Cardiac muscle cell (in vitro differentiated cells and primary cell): ENCODE measurements around the gene CHRM4. TPM values are rescaled to one million over a fixed set of nuclear protein-coding genes. Genes with fewer than 3 reads are reported as not detected.

Experiments
- DNase-seq, 2 donors: peaks; one replicate each; pipeline versions ENCODE4 v3.0.0 to v3.0.0-alpha.2; 2010 to 2017; ENCODE audit warnings: low read depth in 1 of 2, low spot score in 1 of 2
- H3K27ac ChIP-seq: fragments of 200-600 bp; sonication (generic); 2 replicates; pipeline ENCODE4 v1.5.1; 2016
- H3K27me3 ChIP-seq: fragments of 200-600 bp; sonication (generic); 2 replicates; pipeline ENCODE4 v1.6.0; 2016; ENCODE audit warnings: control low read depth
- H3K36me3 ChIP-seq: fragments of 200-600 bp; sonication (generic); 2 replicates; pipeline ENCODE4 v1.5.1; 2016; ENCODE audit warnings: control low read depth
- H3K4me1 ChIP-seq: fragments of 200-600 bp; sonication (generic); 2 replicates; pipeline ENCODE4 v1.8.1; 2017; ENCODE audit warnings: low read depth, mild to moderate bottlenecking, mixed run types
- H3K4me3 ChIP-seq: fragments of 200-600 bp; sonication (generic); 2 replicates; pipeline ENCODE4 v1.5.1; 2016; ENCODE audit warnings: mild to moderate bottlenecking
- H3K9me3 ChIP-seq: fragments of 200-600 bp; sonication (generic); 2 replicates; pipeline ENCODE4 v1.5.1; 2017; ENCODE audit warnings: low read depth, mild to moderate bottlenecking, control low read depth
- CTCF ChIP-seq: IDR thresholded peaks from 2 replicates; pipeline ENCODE4 v1.5.1; 2012; ENCODE audit warnings: low read depth, mild to moderate bottlenecking, low read length
- polyA plus RNA-seq: library from polyadenylated mRNA; unstranded; fragments of >200 nt; fragmentation: Nextera tagmentation; extraction: Ambion mirVana; gene quantifications from 2 replicates; pipeline ENCODE4 v1.2.1, GENCODE V29; 2016
- total RNA-seq: library from RNA; depleted of rRNA; stranded (reverse); fragments of >200 nt; gene quantifications from 2 replicates; pipeline ENCODE4 v1.2.3, GENCODE V29; 2016

The CHRM4 gene
- total and polyA plus RNA-seq, 2 experiments from 2014 or later = 0.51 TPM; not detected in 1

- no peak overlapping the region for H3K4me3 ChIP-seq
- H3K27ac ChIP-seq = no peak overlapping the region
- H3K27me3 ChIP-seq = no peaks in the 10 kb centered on the region
- H3K36me3 ChIP-seq = no peaks in the 10 kb centered on the region
- H3K9me3 ChIP-seq = no peaks in the 10 kb centered on the region
- H3K4me1 ChIP-seq = peaks cover 36% of the 10 kb centered on the region
- no peak for DNase-seq
- TF ChIP-seq CTCF = no peak
These were observed 27.5 kb downstream of the CHRM4 start for GRCh38 chr11:46364056-46364455.

- H3K9me3 ChIP-seq = no peaks in the 10 kb centered on the region
- H3K36me3 ChIP-seq = no peaks in the 10 kb centered on the region
- TF ChIP-seq CTCF = no peak
- H3K4me1 ChIP-seq = peaks cover 36% of the 10 kb centered on the region
- H3K27me3 ChIP-seq = no peaks in the 10 kb centered on the region
- no peak overlapping the region for H3K4me3 ChIP-seq
- H3K27ac ChIP-seq = peak overlapping the region; percentile 6
- no peak for DNase-seq
These were observed 28.0 kb downstream of the CHRM4 start for GRCh38 chr11:46363455-46364005.

DNA sequence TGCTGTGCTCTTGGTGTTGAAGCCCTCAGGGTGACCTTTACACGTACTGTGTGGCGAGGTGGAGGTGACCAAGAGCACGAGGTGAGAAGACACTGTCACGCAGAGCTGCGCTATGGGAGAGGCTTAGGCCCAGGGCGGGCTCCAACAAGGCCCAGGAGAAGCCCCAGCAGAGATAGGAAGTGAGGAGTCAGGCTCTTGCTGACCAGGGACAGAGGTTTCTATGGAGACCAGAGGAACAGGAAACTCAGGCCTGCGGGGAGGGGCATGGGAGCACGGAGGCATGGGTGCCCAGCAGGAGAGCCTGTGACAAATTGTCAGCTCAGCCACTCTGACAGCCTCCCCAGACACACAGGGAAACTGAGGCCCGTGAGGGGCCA is 28.6 kb downstream of the CHRM4 start:
- no peaks in the 10 kb centered on the region for H3K36me3 ChIP-seq
- H3K27ac ChIP-seq = peak overlapping the region; percentile 6
- H3K4me1 ChIP-seq = peaks cover 36% of the 10 kb centered on the region
- H3K4me3 ChIP-seq = no peak overlapping the region
- H3K27me3 ChIP-seq = no peaks in the 10 kb centered on the region
- peak in 1 of 2 donors; percentile 78 for DNase-seq
- H3K9me3 ChIP-seq = no peaks in the 10 kb centered on the region
- TF ChIP-seq CTCF = no peak

DNA sequence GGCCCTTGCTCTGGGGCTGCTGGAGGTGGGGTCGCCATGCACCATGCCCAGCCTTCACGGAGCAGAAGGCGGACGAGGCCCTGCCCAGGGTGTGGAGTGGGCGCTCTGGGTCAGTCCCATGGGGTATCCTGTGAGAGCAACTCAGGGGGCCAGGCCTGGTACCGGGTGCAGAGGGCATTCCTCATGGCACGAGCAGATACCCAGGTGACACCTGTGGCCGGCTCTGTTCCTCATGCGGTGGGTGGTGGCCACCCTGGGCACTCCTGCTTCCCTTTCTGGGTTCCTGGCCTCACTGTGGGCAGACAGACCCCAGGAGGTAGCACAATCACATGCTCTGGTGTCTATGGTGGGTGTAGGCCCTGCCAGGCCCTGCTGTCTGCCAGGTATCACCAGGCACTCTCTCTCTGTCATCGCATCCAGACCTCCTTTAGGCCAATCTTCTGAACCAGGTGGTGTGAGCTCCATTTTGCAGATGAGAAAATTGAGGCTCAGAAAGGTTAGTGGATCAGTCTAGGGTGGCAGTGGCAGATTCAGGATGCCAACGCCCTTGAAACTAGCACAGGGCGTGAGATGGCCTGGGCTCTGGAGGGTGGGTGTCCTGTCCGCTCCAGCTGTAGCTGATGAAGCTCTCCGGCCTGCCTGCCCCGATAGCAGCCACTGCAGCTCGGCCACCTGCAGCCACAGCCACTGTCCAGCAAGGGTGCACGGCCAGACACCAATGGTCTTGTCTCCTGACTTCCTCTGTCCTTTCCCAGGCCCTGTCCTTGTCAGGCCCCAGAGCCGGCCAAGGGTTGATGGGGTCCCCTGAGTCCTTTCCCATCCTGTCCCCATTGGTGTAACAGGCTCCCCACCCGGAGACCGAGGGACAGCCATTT is 29.2 kb downstream of the CHRM4 start:
- no peak for DNase-seq
- no peaks in the 10 kb centered on the region for H3K36me3 ChIP-seq
- no peaks in the 10 kb centered on the region for H3K27me3 ChIP-seq
- no peak overlapping the region for H3K4me3 ChIP-seq
- H3K4me1 ChIP-seq = peaks cover 35% of the 10 kb centered on the region
- H3K9me3 ChIP-seq = no peaks in the 10 kb centered on the region
- TF ChIP-seq CTCF = no peak
- peak overlapping the region; percentile 82 for H3K27ac ChIP-seq

GRCh38 chr11:46361283-46362155 is 30.1 kb downstream of the CHRM4 start:
- Histone ChIP-seq H3K9me3 (no peaks in the 10 kb centered on the region), H3K4me1 (peaks cover 28% of the 10 kb centered on the region), H3K4me3 (no peak overlapping the region), H3K36me3 (no peaks in the 10 kb centered on the region), H3K27ac (peak overlapping the region; percentile 82), H3K27me3 (no peaks in the 10 kb centered on the region)
- peak; percentile 63 to 78 for DNase-seq
- no peak for TF ChIP-seq CTCF
